GM12865 (cell line): Measurements from ENCODE around the gene METTL22.

Experiments used
- DNase-seq: peaks from one replicate; pipeline ENCODE4 v3.0.0; 2010; ENCODE audit warnings: low read depth
- H3K4me3 ChIP-seq: 2 replicates; pipeline ENCODE4 v1.5.1; 2011; ENCODE audit warnings: mild to moderate bottlenecking, low read depth, low read length, control low read depth
- TF ChIP-seq, protein P1 (sequence below): IDR thresholded peaks from 2 replicates; pipeline ENCODE4 v1.5.1; 2011; ENCODE audit warnings: low read length, control low read depth, low read depth, inconsistent platforms; ENCODE audit not compliant: insufficient read depth; ENCODE audit errors: missing control alignments

The METTL22 gene

DNA sequence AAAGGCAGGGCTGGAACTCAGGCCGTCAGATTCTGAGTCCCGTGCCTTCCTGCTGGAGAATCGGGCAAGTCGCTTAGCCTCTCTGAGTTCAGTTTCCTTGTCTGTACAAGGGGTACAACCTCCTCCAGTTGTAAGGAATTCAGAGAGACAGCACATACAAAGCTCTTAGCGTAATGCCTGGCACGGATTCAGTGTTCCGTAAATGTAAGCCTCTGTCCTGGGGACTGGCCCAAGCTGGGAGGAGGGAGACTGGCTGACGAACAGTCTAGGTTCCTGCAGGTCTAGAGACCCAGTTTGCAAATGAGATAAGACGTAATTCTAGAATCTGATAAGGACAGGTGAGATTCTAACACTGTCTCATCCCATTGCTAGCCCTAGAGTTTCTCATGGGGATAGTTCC is 9.9 kb downstream of the METTL22 start:
- H3K4me3 ChIP-seq, result no peak overlapping the region
- no peak for DNase-seq
- TF ChIP-seq, protein P1, sequence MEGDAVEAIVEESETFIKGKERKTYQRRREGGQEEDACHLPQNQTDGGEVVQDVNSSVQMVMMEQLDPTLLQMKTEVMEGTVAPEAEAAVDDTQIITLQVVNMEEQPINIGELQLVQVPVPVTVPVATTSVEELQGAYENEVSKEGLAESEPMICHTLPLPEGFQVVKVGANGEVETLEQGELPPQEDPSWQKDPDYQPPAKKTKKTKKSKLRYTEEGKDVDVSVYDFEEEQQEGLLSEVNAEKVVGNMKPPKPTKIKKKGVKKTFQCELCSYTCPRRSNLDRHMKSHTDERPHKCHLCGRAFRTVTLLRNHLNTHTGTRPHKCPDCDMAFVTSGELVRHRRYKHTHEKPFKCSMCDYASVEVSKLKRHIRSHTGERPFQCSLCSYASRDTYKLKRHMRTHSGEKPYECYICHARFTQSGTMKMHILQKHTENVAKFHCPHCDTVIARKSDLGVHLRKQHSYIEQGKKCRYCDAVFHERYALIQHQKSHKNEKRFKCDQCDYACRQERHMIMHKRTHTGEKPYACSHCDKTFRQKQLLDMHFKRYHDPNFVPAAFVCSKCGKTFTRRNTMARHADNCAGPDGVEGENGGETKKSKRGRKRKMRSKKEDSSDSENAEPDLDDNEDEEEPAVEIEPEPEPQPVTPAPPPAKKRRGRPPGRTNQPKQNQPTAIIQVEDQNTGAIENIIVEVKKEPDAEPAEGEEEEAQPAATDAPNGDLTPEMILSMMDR, result no peak

DNA sequence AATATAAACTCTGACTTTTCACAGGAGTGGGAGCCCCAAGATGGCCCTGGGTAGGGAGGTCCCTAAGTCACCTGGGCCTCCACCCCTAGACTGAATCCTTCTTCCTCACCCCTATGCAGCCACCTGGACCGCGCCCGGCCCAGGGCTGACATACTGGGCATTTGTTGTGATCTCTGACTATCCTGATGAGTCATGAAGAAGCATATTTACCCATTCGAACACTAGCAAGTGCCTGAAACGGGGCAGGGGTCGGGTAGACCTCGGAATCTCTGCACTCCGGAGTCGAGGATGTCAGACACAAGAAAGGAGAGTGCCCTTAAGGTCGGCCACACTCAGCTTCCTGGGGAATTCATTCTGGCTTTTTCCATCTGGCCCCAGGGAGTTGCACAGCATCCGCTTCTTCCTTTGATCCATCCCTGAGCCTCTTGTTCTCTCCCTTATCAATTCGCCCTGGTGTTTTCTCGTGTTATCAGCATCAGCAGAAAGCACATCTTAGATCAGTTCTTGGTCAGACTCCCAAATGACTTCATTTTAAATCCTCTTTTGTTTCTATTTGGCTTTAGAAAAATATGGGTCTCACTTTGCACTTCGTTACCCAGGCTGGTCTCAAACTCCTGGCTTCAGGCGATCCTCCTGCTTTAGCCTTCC is 10.4 kb downstream of the METTL22 start:
- no peak for DNase-seq
- no peak overlapping the region for H3K4me3 ChIP-seq
- TF ChIP-seq, protein P1, result no peak

DNA sequence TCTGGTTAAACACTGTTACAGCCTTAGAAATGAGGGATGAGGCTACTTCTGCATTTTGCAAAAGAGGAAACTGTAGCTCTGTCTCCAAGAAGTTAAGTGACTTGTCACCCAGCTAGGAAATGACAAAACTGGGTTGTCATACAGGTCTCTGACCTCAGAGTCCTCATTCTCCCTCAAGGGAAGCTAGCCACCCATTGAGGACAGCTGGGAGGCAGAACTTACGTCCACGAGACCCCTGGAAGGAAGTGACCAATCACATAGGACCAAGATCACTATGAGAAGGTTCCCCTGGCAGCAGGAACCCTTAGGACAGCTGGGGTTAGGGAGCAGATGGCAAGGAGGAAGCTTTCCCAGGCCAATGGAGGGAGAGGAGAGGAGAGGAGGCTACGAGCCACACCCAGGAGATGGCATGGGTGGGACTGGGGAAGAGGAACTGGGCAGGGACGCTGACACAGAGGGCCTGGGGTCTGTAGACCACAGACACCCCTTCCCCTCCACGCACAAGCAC is 11.2 kb downstream of the METTL22 start:
- no peak for DNase-seq
- TF ChIP-seq, protein P1, result no peak
- no peak overlapping the region for H3K4me3 ChIP-seq

DNA sequence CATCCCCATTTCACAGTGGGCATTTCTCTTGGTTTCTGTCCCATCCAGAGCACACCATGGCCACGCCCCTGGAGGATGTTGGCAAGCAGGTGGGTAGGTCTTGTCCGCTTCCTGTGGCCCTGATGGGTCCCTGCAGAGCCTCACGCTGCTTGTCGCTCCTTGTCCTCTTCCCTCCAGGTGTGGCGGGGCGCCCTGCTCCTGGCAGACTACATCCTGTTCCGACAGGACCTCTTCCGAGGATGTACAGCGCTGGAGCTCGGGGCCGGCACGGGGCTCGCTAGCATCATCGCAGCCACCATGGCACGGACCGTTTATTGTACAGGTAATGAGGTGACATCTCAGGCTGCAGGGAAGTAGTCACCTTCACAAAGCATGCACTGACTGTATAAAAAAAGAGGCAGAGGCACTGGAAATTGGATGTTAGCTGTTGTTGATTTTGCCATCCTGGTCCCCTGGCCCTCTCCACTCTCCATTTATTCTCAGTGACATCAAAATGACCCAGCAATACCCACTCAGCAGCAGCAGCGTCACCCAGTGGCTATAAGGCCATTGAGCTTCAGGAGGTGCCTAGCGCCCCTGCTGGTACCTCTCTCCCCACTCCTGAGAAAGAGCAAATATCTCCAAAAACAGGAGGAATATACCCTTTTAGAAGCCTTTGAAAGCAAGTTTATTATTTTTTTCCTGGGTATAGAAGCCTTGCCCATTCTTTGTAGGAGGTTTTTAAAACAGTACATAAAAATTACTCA is 13.7 kb downstream of the METTL22 start:
- TF ChIP-seq, protein P1, result no peak
- no peak for DNase-seq
- no peak overlapping the region for H3K4me3 ChIP-seq

DNA sequence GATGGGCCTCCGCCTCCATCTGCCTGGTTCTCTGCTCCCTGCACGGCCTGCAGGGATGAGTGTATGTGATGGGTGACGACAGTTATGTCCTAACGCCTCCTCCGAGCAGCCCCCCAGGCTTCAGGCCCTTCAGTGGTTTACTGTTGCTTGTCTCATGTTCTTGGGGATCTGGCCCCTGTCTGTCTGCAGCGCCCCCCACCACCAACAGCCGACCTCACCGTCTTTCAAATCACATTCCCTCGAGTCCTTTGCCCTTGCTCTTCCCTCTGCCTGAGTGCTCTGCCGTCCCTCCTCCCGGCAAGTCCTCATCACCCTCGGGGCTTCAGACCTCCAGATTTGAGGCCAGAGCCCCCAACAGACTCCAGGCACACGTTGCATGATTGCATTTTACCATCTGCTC is 18.2 kb downstream of the METTL22 start:
- no peak overlapping the region for H3K4me3 ChIP-seq
- TF ChIP-seq, protein P1, result no peak
- DNase-seq, result no peak

DNA sequence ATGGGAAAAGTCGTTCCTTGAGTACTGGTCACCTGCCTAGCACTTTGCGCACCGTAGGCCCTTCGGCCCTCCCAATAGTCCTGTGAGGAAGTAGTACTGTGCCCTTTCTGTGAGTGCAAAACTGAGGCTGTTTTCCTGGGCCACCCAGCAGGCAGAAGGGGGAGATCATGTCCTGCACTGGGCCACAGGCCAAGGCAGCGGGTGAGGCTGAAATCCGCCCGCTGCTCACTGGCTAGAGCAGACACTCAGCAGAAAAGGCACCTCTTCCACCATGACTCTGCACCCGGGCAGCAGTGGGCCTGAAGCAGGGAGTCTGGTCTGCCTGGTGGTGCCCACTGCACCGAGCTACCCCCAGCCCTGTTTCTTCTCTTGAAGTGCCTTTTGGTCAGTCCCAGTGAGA is 20.2 kb downstream of the METTL22 start:
- DNase-seq, result no peak
- no peak overlapping the region for H3K4me3 ChIP-seq
- TF ChIP-seq, protein P1, result no peak

DNA sequence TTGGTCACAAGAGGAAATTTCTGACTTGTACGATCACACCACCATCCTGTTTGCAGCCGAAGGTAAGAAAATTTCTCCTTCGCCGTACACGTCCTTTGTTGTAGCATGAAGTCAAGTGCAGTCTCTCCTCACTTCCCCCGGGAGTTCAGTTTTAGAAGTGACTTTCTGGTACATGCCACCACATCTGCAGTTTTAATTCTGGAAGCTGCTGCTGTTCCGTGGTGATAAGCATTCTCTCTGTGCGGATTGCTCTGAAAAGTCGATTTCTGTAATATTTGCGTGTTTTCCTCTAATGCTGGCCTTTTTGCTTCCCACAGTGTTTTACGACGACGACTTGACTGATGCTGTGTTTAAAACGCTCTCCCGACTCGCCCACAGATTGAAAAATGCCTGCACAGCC is 20.6 kb downstream of the METTL22 start:
- H3K4me3 ChIP-seq, result no peak overlapping the region
- TF ChIP-seq, protein P1, result no peak
- no peak for DNase-seq
